GM12801 (cell line): ENCODE data around the gene SDK2.

Experiments used
- CTCF ChIP-seq: IDR thresholded peaks from one replicate; pipeline ENCODE4 v1.5.1; 2011; ENCODE audit warnings: control low read depth; ENCODE audit not compliant: insufficient read length; ENCODE audit errors: extremely low read depth

Gene SDK2

GRCh38 chr17:73307130-73307529 lies 337.1 kb downstream of the SDK2 start:
- no peak for TF ChIP-seq CTCF

- TF ChIP-seq CTCF = no peak
Measured at GRCh38 chr17:73305845-73306836, 338.1 kb downstream of the SDK2 start.

GRCh38 chr17:73304971-73305812 lies 339.1 kb downstream of the SDK2 start:
- TF ChIP-seq CTCF = no peak

- TF ChIP-seq CTCF = no peak
Measured at GRCh38 chr17:73304438-73304837, 339.8 kb downstream of the SDK2 start.

- TF ChIP-seq CTCF = no peak
Measured at GRCh38 chr17:73302189-73302588, 342.1 kb downstream of the SDK2 start.

- TF ChIP-seq CTCF = no peak
Measured at GRCh38 chr17:73301369-73301768, 342.9 kb downstream of the SDK2 start.

- TF ChIP-seq CTCF = no peak
Measured at GRCh38 chr17:73300392-73300791, 343.9 kb downstream of the SDK2 start.
